Measurements from ENCODE around the gene GLIPR1L2. TPM values are rescaled to one million over a fixed set of nuclear protein-coding genes. Genes with fewer than 3 reads are reported as not detected.

Gene GLIPR1L2
- total and polyA plus RNA-seq, 2 experiments from 2014 or later = 0.08 TPM; not detected in 1

GRCh38 chr12:75460204-75460603 lies 69.3 kb downstream of the GLIPR1L2 start (continued):
- TF ChIP-seq ZNF462 (CRISPR knock-in tag; IDR thresholded peaks at IDR 0.05) (no peak), EZH2phosphoT487 (IDR thresholded peaks at IDR 0.05; ENCODE audit: unreplicated experiment) (no peak)

- H3K79me2 ChIP-seq (replicated peaks; ENCODE audit: insufficient read depth) = no peaks in the 10 kb centered on the region
- H3F3A ChIP-seq (replicated peaks; ENCODE audit: low read depth) = no peaks in the 10 kb centered on the region
- H2AFZ ChIP-seq = no peak overlapping the region; the same call in 1 of the 2 replicates
- H3K27ac ChIP-seq (ENCODE audit: low read depth) = no peak overlapping the region
- peaks cover 1% of the 10 kb centered on the region for H3K9me2 ChIP-seq (ENCODE audit: insufficient read depth)
- H3K36me3 ChIP-seq (ENCODE audit: insufficient read depth) = no peaks in the 10 kb centered on the region
- H4K20me1 ChIP-seq (replicated peaks; ENCODE audit: insufficient read depth) = no peaks in the 10 kb centered on the region
- H3K27me3 ChIP-seq (ENCODE audit: insufficient read depth) = no peaks in the 10 kb centered on the region
- no peak overlapping the region for H3K4me3 ChIP-seq
- H3K9me3 Mint-ChIP-seq = no peaks in the 10 kb centered on the region
- H3K36me3 Mint-ChIP-seq (ENCODE audit: low read depth) = no peaks in the 10 kb centered on the region
- no peak overlapping the region for H3K4me3 Mint-ChIP-seq
- peaks cover 13% of the 10 kb centered on the region for H3K4me1 Mint-ChIP-seq
- H3K4me2 ChIP-seq = no peak overlapping the region
- peaks cover 9% of the 10 kb centered on the region; the same call in 1 of the 2 replicates for H3K4me1 ChIP-seq (ENCODE audit: insufficient read depth)
- ATAC-seq (no peak), DNase-seq (ENCODE audit: low spot score) (no peak)
- no peak overlapping the region for H3K27ac Mint-ChIP-seq
- H3K27me3 Mint-ChIP-seq (ENCODE audit: insufficient read depth, low read depth, poor library complexity) = no peaks in the 10 kb centered on the region
- TF ChIP-seq JUNB (IDR thresholded peaks at IDR 0.05; ENCODE audit: unreplicated experiment) (no peak), ETS1 (IDR thresholded peaks at IDR 0.05) (no peak), NANOG (IDR thresholded peaks at IDR 0.05; ENCODE audit: borderline replicate concordance) (no peak), EZH2phosphoT487 (IDR thresholded peaks at IDR 0.05; ENCODE audit: unreplicated experiment) (no peak), ZNF114 (CRISPR knock-in tag; IDR thresholded peaks at IDR 0.05) (no peak), CTCF (conservative IDR thresholded peaks at IDR 0.05; ENCODE audit: low read depth in 2 of 2) (no peak), REST (IDR thresholded peaks at IDR 0.05; ENCODE audit: unreplicated experiment) (no peak), ZNF331 (CRISPR knock-in tag; IDR thresholded peaks at IDR 0.05; ENCODE audit: low read depth) (no peak)
Measured at GRCh38 chr12:75471902-75472890, 81.3 kb downstream of the GLIPR1L2 start.

All from GM23338 (cell line).